Measurements from ENCODE around the gene CACNA1D. TPM values are rescaled to one million over a fixed set of nuclear protein-coding genes. Genes with fewer than 3 reads are reported as not detected.
"Not testable (repeated sequence)": the region's sequence is repeated elsewhere in the genome, so short reads cannot be mapped to it uniquely, and the experiment has no call there.

Gene CACNA1D
- total RNA-seq, 1 experiment from 2014 or later: 0.12 TPM

GRCh38 chr3:53616971-53617892 is 122.8 kb downstream of the CACNA1D start:
- no peak for DNase-seq (ENCODE audit: low read depth)

- DNase-seq (ENCODE audit: low read depth): no peak
These were observed 123.6 kb downstream of the CACNA1D start for GRCh38 chr3:53617893-53618523.

GRCh38 chr3:53618524-53618906 is 124.1 kb downstream of the CACNA1D start:
- DNase-seq (ENCODE audit: low read depth): no peak

GRCh38 chr3:53618936-53619335 is 124.5 kb downstream of the CACNA1D start:
- no peak for DNase-seq (ENCODE audit: low read depth)

DNA sequence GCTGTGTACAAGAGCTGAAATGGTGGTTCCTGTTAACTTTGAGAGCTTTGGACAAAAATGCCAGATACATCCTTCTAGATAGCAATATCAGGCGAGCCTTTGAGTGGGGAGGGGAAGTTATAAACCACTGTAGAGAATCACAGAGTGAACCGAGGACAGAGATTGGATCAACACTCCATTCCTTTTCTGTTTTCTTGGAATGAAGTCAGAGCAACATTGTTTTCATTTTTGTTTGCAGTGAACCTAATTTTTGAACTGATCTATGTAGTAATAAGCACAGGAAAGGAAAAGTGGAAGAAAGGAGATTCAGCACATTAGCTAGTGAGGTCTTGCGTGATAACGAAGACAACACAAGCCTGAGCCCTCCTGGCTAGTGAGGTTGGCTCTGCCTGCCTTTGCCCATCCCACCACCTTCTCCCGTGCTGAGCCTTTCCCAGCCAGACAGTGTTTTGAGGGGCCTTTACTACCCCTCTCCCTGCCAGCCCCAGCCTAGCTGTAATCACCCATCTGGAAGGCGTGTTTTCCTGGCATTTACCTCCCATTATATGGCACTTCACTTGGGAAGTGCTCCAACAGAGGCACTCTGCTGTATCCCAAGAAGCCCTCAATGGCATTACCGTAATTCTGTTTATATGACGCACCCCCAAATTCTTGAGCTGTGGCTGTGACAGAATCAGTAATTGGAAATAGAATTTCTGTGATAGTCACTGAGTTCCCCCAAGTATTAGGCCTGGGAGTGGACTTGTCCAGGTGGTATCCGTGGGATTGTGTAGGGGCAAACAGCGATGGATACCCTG is 129.8 kb downstream of the CACNA1D start:
- no peak for DNase-seq (ENCODE audit: low read depth)

DNA sequence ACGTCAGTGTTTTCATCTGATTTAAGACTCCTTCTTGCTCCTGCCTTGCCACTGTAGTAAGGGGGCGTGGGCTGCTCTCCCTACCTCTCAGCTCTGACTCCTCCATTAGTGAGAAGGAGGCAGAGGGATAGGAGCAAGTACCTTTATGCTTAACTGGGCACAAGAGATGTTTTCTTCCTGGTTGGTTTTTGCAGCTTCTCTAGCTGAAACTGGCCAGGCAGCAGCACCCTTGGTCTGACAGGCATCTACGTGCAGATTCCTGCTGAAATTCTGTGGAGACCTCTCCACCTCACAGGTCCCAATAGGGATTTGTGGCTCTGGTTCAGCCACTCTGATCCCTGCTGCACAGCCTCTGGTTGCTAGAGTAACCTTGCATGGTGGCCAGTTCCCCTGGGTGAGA is 132.5 kb downstream of the CACNA1D start:
- DNase-seq (ENCODE audit: low read depth): no peak

GRCh38 chr3:53628536-53629401 is 134.4 kb downstream of the CACNA1D start:
- DNase-seq (ENCODE audit: low read depth): no peak

DNA sequence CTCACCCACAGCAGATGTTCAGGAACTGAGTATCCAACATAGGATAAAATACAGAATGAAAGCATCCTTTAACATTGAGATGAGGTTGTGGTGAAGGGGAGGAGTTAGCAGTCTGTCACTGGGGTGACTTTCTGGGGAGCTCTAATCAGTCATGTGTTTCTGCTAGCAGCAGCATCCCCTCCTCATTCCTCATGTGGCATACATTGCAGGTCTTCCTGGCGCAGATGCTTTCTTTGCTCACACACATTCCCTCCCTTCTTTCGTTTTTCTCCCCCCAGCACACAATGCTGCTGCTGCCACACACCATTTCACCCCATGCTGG is 135.0 kb downstream of the CACNA1D start:
- no peak for DNase-seq (ENCODE audit: low read depth)

GRCh38 chr3:53630547-53630946 is 136.1 kb downstream of the CACNA1D start:
- no peak for DNase-seq (ENCODE audit: low read depth)

DNA sequence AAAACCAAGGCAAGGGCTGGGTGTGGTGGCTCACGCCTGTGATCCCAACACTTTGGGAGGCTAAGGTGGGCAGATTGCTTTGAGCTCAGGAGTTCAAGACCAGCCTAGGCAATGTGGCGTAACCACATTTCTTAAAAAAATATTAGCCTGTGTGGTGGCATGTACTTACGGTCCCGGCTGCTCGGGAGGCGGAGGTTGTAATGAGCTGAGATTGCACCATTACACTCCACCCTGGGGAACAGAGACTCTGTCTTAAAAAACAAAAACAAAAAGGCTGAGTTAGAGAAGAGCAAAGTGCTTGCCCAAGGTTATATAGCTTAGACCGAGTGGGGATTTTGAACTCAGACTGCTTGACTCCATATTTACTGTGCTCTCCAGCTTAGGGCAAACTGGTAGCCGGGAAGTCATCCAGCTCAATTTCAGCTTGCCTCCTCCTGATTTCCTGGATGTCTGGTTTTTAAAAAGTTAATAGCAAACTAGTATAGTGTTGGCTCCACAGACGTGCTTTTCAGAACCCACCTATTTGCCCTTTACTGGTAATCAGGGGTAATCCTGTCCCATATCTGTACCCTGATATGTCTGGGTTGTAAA is 138.9 kb downstream of the CACNA1D start:
- no peak for DNase-seq (ENCODE audit: low read depth)

DNA sequence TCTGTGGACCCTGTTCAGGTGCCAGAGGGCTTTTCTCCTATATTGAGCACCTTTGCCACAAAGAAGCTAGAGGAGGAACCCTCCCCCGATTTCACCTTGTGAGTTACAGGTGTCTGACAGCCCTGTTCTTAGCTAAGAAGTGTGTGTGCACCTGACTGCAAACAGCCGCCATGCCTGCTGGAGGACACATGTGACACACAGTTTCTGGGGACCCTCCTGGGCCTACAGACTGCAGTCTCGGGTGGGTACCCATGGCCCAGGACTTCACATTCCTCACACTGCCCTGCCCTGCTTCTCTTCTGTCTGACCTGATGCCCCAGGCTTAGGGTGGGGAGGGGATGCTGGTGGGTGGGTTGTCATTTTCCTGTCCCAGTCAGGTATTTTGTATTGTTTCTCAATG is 140.6 kb downstream of the CACNA1D start:
- no peak for DNase-seq (ENCODE audit: low read depth)

DNA sequence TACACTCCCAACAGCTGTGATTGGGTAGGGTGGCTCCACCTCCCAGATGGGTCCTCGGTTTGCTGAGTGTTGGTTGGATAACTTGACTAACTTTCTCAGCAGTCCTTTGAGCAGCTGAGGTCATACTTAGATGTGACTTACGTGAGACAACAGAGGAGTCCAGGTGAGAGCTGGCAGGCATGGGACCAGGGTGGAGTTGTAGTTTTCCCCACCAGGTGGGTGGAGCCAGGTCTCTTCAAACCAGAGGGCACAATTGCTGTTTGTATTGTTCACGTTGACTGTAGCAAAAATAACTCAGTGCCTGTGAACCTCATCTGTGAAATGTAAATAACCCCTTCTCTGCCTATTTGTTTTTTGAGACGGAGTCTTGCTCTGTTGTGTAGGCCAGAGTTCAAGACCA is 144.4 kb downstream of the CACNA1D start:
- not testable (repeated sequence) for DNase-seq (ENCODE audit: low read depth)

GRCh38 chr3:53641397-53641796 is 147.0 kb downstream of the CACNA1D start:
- no peak for DNase-seq (ENCODE audit: low read depth)

DNA sequence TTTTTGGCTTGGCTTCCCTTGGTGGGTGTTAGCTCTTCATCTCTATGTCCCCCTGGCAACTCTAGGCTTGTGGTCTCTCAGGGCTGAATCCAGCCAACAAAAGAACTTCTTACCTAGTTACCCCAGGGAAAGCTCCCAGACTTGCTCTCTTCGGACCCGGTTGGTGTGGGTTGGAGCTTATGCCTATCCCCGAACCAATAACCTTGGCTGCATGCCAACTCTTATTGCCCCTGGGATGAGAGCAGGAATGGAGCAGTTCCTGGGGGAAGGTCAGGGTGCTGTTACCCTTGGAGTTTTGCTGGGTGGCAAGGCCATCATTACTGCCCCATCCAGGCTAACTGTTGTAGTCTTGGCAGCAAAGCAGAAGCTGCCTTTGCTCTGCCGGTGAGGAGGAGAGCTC is 147.8 kb downstream of the CACNA1D start:
- no peak for DNase-seq (ENCODE audit: low read depth)

- no peak for DNase-seq (ENCODE audit: low read depth)
These were observed 149.3 kb downstream of the CACNA1D start for GRCh38 chr3:53643757-53644156.

GRCh38 chr3:53645754-53646153 is 151.3 kb downstream of the CACNA1D start:
- no peak for DNase-seq (ENCODE audit: low read depth)

- no peak for DNase-seq (ENCODE audit: low read depth)
These were observed 152.3 kb downstream of the CACNA1D start for GRCh38 chr3:53646723-53647122.

GRCh38 chr3:53649816-53650215 is 155.4 kb downstream of the CACNA1D start:
- DNase-seq (ENCODE audit: low read depth): no peak

DNA sequence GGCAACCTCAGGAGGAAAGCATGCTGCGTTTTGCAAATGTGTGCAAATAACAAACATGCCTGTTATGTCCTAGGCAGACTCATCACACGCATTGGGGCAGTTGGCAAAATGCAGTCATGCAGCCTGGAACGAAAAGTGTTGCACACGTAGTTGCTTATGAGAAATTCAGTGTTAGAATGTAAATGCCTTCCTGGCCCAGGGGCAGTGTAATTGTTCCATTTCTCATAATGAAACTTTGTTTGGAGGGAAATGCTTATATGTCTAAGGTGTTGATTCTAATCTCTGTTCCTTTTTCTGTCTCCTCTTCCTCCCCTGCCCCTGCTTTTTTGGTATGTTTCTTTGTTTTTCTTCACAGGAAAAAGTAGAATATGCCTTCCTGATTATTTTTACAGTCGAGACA is 156.0 kb downstream of the CACNA1D start:
- no peak for DNase-seq (ENCODE audit: low read depth)

- DNase-seq (ENCODE audit: low read depth): no peak
These were observed 156.7 kb downstream of the CACNA1D start for GRCh38 chr3:53650928-53651661.

GRCh38 chr3:53651927-53652326 is 157.5 kb downstream of the CACNA1D start:
- no peak for DNase-seq (ENCODE audit: low read depth)

Measured in RPMI7951 (cell line).